GM12878 (cell line): ENCODE data around the gene VSTM2B. TPM values are rescaled to one million over a fixed set of nuclear protein-coding genes. Genes with fewer than 3 reads are reported as not detected.
A peak's percentile ranks its signal among the peaks of the same experiment; 100 is the strongest.

Experiments
- ESRRA ChIP-seq: IDR thresholded peaks from 2 replicates; pipeline ENCODE4 v1.6.1; 2012; ENCODE audit warnings: mild to moderate bottlenecking, low read length, improper control_type of control experiment
- FOS ChIP-seq: IDR thresholded peaks from 3 replicates; pipeline ENCODE4 v1.6.1; 2011; ENCODE audit warnings: borderline replicate concordance; ENCODE audit not compliant: insufficient read length; ENCODE audit errors: extremely low read depth
- GATAD2B ChIP-seq: fragments of 450-650 bp; conservative IDR thresholded peaks from 2 replicates; pipeline ENCODE4 v1.6.1; 2017; ENCODE audit warnings: low read depth, mild to moderate bottlenecking, moderate library complexity
- IRF4 ChIP-seq: IDR thresholded peaks from 2 replicates; pipeline ENCODE4 v1.6.1; 2011; ENCODE audit warnings: low read depth, low read length
- PML ChIP-seq: IDR thresholded peaks from 2 replicates; pipeline ENCODE4 v1.6.1; 2012; ENCODE audit warnings: low read length, inconsistent platforms
- SIN3A ChIP-seq: IDR thresholded peaks from 2 replicates; pipeline ENCODE4 v1.6.1; 2012; ENCODE audit warnings: low read depth, low read length, improper control_type of control experiment
- SMARCA5 ChIP-seq: fragments of 450-650 bp; IDR thresholded peaks from 2 replicates; pipeline ENCODE4 v1.6.1; 2017; ENCODE audit warnings: mild to moderate bottlenecking
- STAT3 ChIP-seq: IDR thresholded peaks from 2 replicates; pipeline ENCODE4 v1.6.1; 2011; ENCODE audit warnings: low read depth, low read length, improper control_type of control experiment
- SUPT20H ChIP-seq: IDR thresholded peaks from 2 replicates; pipeline ENCODE4 v1.6.1; 2011; ENCODE audit warnings: low read depth, mild to moderate bottlenecking, low read length, moderate library complexity, borderline replicate concordance; ENCODE audit not compliant: control insufficient read depth
- TCF12 ChIP-seq: IDR thresholded peaks from 2 replicates; pipeline ENCODE4 v1.6.1; 2011; ENCODE audit warnings: low read depth, mild to moderate bottlenecking, low read length
- ZZZ3 ChIP-seq: IDR thresholded peaks from 2 replicates; pipeline ENCODE4 v1.6.1; 2011; ENCODE audit warnings: low read depth; ENCODE audit not compliant: control insufficient read depth, insufficient read length
- polyA plus RNA-seq, 11 experiments: library from polyadenylated mRNA; depleted of rRNA in 4 of 11; unstranded in 6 of 11; stranded (reverse) in 5 of 11; fragments of >200 nt; fragmentation: Nextera tagmentation in 4 of 11; fragmentation: Illumina TruSeq in 1 of 11; extraction: Ambion mirVana in 4 of 11; extraction: Trizol in 1 of 11; gene quantifications; 1 replicate in 1 of 11; 2 replicates in 10 of 11; pipeline versions ENCODE4 v1.2.1 to v1.2.3, GENCODE V29; 2011 to 2016; ENCODE audit warnings: inconsistent platforms in 2 of 11, missing spikeins in 2 of 11, low read depth in 1 of 11
- total RNA-seq, 4 experiments: library from RNA; depleted of rRNA in 3 of 4; stranded (reverse); fragments of >200 nt in 3 of 4; fragmentation: Illumina TruSeq in 1 of 4; extraction: Trizol in 1 of 4; gene quantifications; 2 replicates each; pipeline versions ENCODE4 v1.2.1 to v1.2.3, GENCODE V29; 2013 to 2021
- TF ChIP-seq, protein P1 (sequence below): fragments of 450-650 bp; IDR thresholded peaks from 2 replicates; pipeline ENCODE4 v1.6.1; 2016; ENCODE audit warnings: mild to moderate bottlenecking, moderate library complexity, borderline replicate concordance
- TF ChIP-seq, protein P2 (sequence below): fragments of 450-650 bp; conservative IDR thresholded peaks from 2 replicates; pipeline ENCODE4 v1.6.1; 2017; ENCODE audit warnings: mild to moderate bottlenecking, moderate library complexity
- TF ChIP-seq, protein P3 (sequence below): fragments of 450-650 bp; formaldehyde crosslinking; IDR thresholded peaks from 2 replicates; pipeline ENCODE4 v1.4.0; 2020; ENCODE audit warnings: mild to moderate bottlenecking, moderate library complexity
- TF ChIP-seq, protein P4 (sequence below): fragments of 450-650 bp; formaldehyde crosslinking; IDR thresholded peaks from 2 replicates; pipeline ENCODE4 v1.5.0; 2022; ENCODE audit warnings: mild to moderate bottlenecking, missing genetic modification characterization

Gene VSTM2B
- total and polyA plus RNA-seq, 10 of the 15 experiments (the other 5 are each of a cell fraction or from before 2014, with no cell fraction given): not detected

DNA sequence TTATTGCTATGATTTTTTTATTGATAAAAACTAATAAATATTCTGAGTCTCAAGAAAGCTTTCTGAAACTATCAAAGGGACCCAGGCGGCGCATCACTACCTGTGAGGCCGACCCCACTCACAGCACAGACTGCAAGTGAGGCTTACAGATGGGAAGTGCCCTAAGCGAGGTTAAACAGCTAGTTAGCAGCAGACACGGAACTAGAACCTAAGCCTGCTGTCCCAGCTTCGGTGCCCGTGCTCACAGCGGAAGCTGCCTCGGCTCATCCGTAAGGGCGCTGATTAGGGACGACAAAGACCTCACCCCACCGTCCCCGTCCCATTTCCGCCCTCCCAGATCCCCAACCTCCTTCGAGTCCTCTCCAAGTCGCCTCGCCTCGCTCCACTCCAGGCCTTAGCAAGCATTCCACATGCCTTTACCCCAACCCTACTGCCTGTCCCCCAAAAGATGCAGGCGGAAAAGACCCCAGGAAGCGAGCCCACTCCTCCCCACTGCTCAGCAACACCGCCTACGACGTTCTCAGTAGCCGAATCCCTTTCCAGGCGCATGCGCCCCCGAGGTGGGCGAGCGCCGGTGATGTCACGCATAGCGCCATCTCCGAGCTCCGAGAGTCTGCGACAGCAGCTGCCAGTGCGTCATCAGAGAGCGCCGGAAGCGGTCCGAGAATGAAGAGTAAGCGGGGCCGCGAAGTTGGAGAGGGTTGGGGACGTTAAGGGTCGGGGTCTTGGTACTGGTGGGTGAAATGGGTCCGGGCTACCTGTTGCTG is 80.0 kb downstream of the VSTM2B start, which contains the start of gene POP4 (continued):
- TF ChIP-seq, protein P1, sequence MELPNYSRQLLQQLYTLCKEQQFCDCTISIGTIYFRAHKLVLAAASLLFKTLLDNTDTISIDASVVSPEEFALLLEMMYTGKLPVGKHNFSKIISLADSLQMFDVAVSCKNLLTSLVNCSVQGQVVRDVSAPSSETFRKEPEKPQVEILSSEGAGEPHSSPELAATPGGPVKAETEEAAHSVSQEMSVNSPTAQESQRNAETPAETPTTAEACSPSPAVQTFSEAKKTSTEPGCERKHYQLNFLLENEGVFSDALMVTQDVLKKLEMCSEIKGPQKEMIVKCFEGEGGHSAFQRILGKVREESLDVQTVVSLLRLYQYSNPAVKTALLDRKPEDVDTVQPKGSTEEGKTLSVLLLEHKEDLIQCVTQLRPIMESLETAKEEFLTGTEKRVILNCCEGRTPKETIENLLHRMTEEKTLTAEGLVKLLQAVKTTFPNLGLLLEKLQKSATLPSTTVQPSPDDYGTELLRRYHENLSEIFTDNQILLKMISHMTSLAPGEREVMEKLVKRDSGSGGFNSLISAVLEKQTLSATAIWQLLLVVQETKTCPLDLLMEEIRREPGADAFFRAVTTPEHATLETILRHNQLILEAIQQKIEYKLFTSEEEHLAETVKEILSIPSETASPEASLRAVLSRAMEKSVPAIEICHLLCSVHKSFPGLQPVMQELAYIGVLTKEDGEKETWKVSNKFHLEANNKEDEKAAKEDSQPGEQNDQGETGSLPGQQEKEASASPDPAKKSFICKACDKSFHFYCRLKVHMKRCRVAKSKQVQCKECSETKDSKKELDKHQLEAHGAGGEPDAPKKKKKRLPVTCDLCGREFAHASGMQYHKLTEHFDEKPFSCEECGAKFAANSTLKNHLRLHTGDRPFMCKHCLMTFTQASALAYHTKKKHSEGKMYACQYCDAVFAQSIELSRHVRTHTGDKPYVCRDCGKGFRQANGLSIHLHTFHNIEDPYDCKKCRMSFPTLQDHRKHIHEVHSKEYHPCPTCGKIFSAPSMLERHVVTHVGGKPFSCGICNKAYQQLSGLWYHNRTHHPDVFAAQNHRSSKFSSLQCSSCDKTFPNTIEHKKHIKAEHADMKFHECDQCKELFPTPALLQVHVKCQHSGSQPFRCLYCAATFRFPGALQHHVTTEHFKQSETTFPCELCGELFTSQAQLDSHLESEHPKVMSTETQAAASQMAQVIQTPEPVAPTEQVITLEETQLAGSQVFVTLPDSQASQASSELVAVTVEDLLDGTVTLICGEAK: peak; percentile 85
- TF ChIP-seq GATAD2B (peak; percentile 78), FOS (no peak), SIN3A (peak; percentile 89; the same call in 1 of the 2 replicates), IRF4 (peak; percentile 18), PML (peak; percentile 97), STAT3 (no peak), ESRRA (no peak), TCF12 (peak; percentile 84), SMARCA5 (0 out of 2 replicates have a peak, but pooled peaks have one; percentile 47), SUPT20H (no peak; the same call in 1 of the 2 replicates), ZZZ3 (no peak)
- TF ChIP-seq, protein P2, sequence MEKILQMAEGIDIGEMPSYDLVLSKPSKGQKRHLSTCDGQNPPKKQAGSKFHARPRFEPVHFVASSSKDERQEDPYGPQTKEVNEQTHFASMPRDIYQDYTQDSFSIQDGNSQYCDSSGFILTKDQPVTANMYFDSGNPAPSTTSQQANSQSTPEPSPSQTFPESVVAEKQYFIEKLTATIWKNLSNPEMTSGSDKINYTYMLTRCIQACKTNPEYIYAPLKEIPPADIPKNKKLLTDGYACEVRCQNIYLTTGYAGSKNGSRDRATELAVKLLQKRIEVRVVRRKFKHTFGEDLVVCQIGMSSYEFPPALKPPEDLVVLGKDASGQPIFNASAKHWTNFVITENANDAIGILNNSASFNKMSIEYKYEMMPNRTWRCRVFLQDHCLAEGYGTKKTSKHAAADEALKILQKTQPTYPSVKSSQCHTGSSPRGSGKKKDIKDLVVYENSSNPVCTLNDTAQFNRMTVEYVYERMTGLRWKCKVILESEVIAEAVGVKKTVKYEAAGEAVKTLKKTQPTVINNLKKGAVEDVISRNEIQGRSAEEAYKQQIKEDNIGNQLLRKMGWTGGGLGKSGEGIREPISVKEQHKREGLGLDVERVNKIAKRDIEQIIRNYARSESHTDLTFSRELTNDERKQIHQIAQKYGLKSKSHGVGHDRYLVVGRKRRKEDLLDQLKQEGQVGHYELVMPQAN: peak; percentile 90
- TF ChIP-seq, protein P3, sequence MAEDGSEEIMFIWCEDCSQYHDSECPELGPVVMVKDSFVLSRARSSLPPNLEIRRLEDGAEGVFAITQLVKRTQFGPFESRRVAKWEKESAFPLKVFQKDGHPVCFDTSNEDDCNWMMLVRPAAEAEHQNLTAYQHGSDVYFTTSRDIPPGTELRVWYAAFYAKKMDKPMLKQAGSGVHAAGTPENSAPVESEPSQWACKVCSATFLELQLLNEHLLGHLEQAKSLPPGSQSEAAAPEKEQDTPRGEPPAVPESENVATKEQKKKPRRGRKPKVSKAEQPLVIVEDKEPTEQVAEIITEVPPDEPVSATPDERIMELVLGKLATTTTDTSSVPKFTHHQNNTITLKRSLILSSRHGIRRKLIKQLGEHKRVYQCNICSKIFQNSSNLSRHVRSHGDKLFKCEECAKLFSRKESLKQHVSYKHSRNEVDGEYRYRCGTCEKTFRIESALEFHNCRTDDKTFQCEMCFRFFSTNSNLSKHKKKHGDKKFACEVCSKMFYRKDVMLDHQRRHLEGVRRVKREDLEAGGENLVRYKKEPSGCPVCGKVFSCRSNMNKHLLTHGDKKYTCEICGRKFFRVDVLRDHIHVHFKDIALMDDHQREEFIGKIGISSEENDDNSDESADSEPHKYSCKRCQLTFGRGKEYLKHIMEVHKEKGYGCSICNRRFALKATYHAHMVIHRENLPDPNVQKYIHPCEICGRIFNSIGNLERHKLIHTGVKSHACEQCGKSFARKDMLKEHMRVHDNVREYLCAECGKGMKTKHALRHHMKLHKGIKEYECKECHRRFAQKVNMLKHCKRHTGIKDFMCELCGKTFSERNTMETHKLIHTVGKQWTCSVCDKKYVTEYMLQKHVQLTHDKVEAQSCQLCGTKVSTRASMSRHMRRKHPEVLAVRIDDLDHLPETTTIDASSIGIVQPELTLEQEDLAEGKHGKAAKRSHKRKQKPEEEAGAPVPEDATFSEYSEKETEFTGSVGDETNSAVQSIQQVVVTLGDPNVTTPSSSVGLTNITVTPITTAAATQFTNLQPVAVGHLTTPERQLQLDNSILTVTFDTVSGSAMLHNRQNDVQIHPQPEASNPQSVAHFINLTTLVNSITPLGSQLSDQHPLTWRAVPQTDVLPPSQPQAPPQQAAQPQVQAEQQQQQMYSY (CRISPR knock-in tag): no peak
- TF ChIP-seq, protein P4, sequence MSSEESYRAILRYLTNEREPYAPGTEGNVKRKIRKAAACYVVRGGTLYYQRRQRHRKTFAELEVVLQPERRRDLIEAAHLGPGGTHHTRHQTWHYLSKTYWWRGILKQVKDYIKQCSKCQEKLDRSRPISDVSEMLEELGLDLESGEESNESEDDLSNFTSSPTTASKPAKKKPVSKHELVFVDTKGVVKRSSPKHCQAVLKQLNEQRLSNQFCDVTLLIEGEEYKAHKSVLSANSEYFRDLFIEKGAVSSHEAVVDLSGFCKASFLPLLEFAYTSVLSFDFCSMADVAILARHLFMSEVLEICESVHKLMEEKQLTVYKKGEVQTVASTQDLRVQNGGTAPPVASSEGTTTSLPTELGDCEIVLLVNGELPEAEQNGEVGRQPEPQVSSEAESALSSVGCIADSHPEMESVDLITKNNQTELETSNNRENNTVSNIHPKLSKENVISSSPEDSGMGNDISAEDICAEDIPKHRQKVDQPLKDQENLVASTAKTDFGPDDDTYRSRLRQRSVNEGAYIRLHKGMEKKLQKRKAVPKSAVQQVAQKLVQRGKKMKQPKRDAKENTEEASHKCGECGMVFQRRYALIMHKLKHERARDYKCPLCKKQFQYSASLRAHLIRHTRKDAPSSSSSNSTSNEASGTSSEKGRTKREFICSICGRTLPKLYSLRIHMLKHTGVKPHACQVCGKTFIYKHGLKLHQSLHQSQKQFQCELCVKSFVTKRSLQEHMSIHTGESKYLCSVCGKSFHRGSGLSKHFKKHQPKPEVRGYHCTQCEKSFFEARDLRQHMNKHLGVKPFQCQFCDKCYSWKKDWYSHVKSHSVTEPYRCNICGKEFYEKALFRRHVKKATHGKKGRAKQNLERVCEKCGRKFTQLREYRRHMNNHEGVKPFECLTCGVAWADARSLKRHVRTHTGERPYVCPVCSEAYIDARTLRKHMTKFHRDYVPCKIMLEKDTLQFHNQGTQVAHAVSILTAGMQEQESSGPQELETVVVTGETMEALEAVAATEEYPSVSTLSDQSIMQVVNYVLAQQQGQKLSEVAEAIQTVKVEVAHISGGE (CRISPR knock-in tag): 0 out of 2 replicates have a peak, but pooled peaks have one; percentile 29
